ENCODE measurements around the gene B3GNT4. TPM values are rescaled to one million over a fixed set of nuclear protein-coding genes. Genes with fewer than 3 reads are reported as not detected.

Gene B3GNT4
- total and polyA plus RNA-seq, 2 of the 8 experiments (the other 6 are each of a cell fraction or from before 2014, with no cell fraction given) = 1.1 to 1.4 TPM

GRCh38 chr12:122185494-122186082, 17.9 kb upstream of the B3GNT4 start (continued):
- TF ChIP-seq CHD7 (IDR thresholded peaks at IDR 0.05; ENCODE audit: insufficient replicate concordance, low read length) = no peak
- TF ChIP-seq SIRT6 (IDR thresholded peaks at IDR 0.05; ENCODE audit: low read length) = no peak
- no peak for TF ChIP-seq USF2 (IDR thresholded peaks at IDR 0.05; ENCODE audit: low read length)
- TF ChIP-seq FOSL1 (IDR thresholded peaks at IDR 0.05; ENCODE audit: insufficient read depth, low read depth, low read length) = no peak
- no peak for TF ChIP-seq CHD2 (IDR thresholded peaks at IDR 0.05; ENCODE audit: low read length)
- TF ChIP-seq HDAC6 (IDR thresholded peaks at IDR 0.05; ENCODE audit: low read depth, low read length) = no peak

Measured in H1 (cell line).